T-helper 2 cell treated with Interferon-gamma antibody and Interleukin-4, amounts not matched to agents 100 ng/mL and 5 ng/mL, for 36 hours (primary cell): ENCODE data around the gene HPS6. TPM values are rescaled to one million over a fixed set of nuclear protein-coding genes. Genes with fewer than 3 reads are reported as not detected.
"Not testable (repeated sequence)": the region's sequence is repeated elsewhere in the genome, so short reads cannot be mapped to it uniquely, and the experiment has no call there.

Experiments used
- intact Hi-C: fragments of 100-400 bp; cut with micrococcal nuclease; formaldehyde crosslinking; loops from one replicate; pipeline ENCODE4 v1.15.1; 2023
- total RNA-seq: library from RNA; stranded (reverse); gene quantifications from 2 replicates; pipeline ENCODE4 v1.2.3, GENCODE V29; 2022

Gene HPS6
- total RNA-seq, result 22.1 and 22.7 TPM in 2 replicates

- intact Hi-C loops, result loop anchor here (1.0 to 5.0 kb wide), 4 partner anchors 9 to 282 kb away; partner anchors contain the start of genes ARMH3, NOLC1 and NPM3
Measured at GRCh38 chr10:102064868-102065560, at the start of gene HPS6. Gene HPS6 (plus strand): TSS chr10:102065349. CDS start chr10:102065475, 126 bp downstream.

- intact Hi-C loops, result no loop called here
Measured at GRCh38 chr10:102016416-102016815, 48.7 kb upstream of the HPS6 start.

GRCh38 chr10:102017295-102017694 is 47.9 kb upstream of the HPS6 start:
- intact Hi-C loops, result no loop called here

- intact Hi-C loops, result no loop called here
Measured at GRCh38 chr10:102020938-102021337, 44.2 kb upstream of the HPS6 start.

- intact Hi-C loops, result no loop called here
Measured at GRCh38 chr10:102024799-102025198, 40.4 kb upstream of the HPS6 start.

GRCh38 chr10:102027261-102027660 is 37.9 kb upstream of the HPS6 start:
- intact Hi-C loops, result no loop called here

GRCh38 chr10:102033787-102034186 is 31.4 kb upstream of the HPS6 start:
- intact Hi-C loops, result no loop called here

GRCh38 chr10:102035807-102036206 is 29.3 kb upstream of the HPS6 start:
- intact Hi-C loops, result not testable (repeated sequence)

GRCh38 chr10:102038410-102038809 is 26.7 kb upstream of the HPS6 start:
- intact Hi-C loops, result no loop called here

GRCh38 chr10:102040305-102041050 is 24.7 kb upstream of the HPS6 start:
- intact Hi-C loops, result no loop called here

- intact Hi-C loops, result no loop called here
Measured at GRCh38 chr10:102045292-102045691, 19.9 kb upstream of the HPS6 start.

- intact Hi-C loops, result no loop called here
Measured at GRCh38 chr10:102046095-102046494, 19.1 kb upstream of the HPS6 start.

- intact Hi-C loops, result loop anchor here (5.0 to 10.0 kb wide), 4 partner anchors 447 to 1518 kb away; partner anchors contain the start of genes ACTR1A, HIF1AN, KAZALD1 and SUFU
Measured at GRCh38 chr10:102054881-102055646, 10.1 kb upstream of the HPS6 start.

- intact Hi-C loops, result loop anchor here (1.0 to 10.0 kb wide), 6 partner anchors 9 to 1309 kb away; partner anchors contain the start of genes ACTR1A, HPS6, KAZALD1 and NOLC1
Measured at GRCh38 chr10:102055647-102056419, 9.3 kb upstream of the HPS6 start, which contains the start of gene ARMH3. Gene ARMH3 (minus strand): TSS chr10:102056173. CDS start chr10:102040114, 16,059 bp downstream.

GRCh38 chr10:102059987-102060386 is 5.2 kb upstream of the HPS6 start:
- intact Hi-C loops, result loop anchor here (5.0 to 10.0 kb wide), 3 partner anchors 442 to 1305 kb away; partner anchors contain the start of genes ACTR1A, KAZALD1, SUFU and TAF5

GRCh38 chr10:102064503-102064867 is 664 bp upstream of the HPS6 start:
- intact Hi-C loops, result loop anchor here (2.0 kb wide), 1 partner anchor 282 kb away; the partner anchor contains the start of gene NPM3

GRCh38 chr10:102065561-102066398 is 631 bp downstream of the HPS6 start:
- intact Hi-C loops, result loop anchor here (1.0 to 5.0 kb wide), 4 partner anchors 9 to 283 kb away; partner anchors contain the start of genes ARMH3, NOLC1 and NPM3

- intact Hi-C loops, result loop anchor here (5.0 kb wide), 1 partner anchor 51 kb away; no protein-coding TSS in a partner anchor
Measured at GRCh38 chr10:102066399-102067088, 1.4 kb downstream of the HPS6 start.
